Measurements from ENCODE around the gene PRTFDC1.

PRTFDC1 gene

DNA sequence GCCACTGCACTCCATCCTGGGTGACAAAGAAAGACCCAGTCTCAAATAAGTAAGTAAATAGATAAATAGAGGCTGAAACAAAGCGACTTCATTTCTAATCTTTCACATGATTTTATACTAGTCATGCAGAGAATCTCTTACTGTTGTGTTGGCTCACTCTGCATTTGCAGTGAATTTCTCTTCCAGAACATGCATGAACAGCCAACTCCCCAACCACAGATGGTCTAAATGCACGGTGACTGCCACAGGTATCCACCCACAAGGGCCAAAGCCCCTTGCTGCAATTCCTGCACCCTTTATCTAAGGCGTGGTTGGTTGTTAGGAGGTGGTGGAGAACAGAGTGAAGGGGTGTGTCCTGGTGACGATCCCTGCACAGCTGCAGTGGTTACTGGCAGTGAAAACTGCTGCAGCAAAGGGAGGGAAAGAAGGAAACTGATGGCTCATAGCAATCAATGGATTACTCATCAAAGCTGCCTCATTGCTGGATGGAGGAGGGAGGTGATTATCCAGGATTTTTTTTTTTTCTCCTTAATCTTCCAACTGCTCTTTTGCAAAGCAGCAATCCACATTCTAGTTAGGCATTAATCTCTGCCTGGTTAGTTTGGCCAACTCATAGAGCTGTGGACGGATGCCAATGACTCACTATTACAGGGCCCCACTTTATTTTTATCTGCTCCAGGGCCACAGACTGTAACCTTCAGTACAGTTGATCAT lies 50.6 kb downstream of the PRTFDC1 start:
- no peak for DNase-seq

DNA sequence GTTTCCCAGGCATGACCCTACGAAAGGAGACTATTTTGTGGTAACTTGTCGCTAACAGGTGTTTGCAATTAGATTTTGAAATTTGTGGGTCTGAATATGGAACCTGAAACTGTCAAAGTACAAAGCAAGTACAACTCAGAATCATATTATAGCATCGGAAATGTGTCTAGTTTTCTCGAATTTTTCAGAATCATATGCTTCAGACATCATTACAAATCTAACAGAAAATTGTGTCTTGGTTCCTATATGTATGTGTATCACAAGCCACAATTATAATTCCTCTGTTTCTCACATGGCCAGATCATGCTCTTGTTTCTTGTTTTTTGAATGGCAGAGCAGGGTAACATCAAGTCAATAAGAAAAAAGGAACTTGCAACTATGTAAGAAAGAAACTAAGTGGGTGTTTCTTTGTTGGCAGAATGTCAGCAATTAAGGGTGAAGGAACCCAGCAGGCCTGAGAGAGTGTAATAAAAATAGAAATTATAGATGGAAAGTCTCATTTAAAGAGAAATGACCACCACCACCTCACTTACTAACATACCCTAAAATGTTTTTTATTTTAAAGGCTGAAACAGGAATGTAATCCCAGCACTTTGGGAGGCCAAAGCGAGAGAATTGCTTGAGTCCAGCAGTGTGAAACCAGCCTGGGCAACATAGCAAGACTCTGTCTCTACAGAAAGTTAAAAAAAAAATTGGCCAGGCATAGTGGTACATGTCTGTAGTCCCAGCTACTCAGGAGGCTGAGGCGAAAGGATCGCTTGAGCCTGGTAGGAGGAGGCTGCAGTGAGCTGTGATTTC lies 51.3 kb downstream of the PRTFDC1 start:
- no peak for DNase-seq

GRCh38 chr10:24899571-24899970 lies 52.8 kb downstream of the PRTFDC1 start:
- DNase-seq, result no peak

DNA sequence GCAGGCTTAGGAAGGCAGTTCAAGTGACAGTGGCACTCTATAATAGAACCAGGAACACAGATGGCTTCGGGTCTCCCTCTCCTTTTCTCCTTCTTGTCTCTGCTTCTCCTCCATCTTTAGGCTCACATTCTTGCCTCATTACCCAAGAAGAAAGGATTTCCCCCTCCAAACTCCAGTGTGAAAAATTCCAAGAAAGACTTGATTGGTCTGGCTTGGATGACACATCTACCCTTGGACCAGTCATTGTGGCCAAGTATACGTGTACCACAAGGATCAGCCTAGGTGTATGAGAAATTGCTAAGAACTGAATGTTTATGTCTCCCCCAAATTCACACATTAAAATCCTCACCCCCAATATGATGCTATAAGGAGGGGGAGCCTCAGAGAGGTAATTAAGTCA lies 53.9 kb downstream of the PRTFDC1 start:
- no peak for DNase-seq

GRCh38 chr10:24897326-24897926 lies 55.0 kb downstream of the PRTFDC1 start:
- no peak for DNase-seq

GRCh38 chr10:24894728-24895127 lies 57.7 kb downstream of the PRTFDC1 start:
- no peak for DNase-seq

- no peak for DNase-seq
Measured at GRCh38 chr10:24894309-24894708, 58.1 kb downstream of the PRTFDC1 start.

DNA sequence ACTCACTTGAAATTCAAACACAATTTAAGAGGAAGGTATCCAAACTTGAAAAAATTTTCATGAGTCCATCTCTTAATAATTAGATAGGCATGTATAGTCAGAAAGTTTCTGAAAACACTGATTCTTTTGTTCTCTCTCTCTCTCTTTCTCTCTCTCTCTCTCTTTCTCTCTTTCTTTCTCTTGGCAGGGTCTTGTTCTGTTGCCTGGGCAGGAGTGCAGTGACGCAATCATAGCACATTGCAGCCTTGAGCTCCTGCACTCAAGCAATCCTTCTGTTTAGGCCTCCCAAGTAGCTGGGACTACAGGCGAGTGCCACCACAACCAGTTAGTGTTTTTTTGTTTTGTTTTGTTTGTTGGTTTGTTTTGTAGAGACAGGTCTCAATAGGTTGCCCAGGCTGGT lies 59.3 kb downstream of the PRTFDC1 start:
- DNase-seq, result no peak

DNA sequence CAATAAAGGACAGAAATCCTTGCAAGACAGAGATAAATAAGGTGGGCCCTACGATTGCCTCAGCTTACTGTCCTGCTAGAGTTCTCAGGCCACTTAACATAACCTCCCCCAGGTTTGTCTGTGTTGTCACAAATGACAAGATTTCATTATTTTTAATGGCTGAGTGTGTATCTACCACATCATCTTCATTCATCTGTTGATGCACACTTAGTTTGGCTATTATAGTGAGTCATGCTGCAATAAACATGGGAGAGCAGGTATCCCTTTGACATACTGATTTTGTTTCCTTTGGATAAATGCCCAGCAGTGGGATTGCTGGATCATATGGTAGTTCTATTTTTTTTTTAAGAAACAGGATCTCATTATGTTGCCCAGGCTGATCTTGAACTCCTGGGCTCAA lies 60.6 kb downstream of the PRTFDC1 start:
- no peak for DNase-seq

DNA sequence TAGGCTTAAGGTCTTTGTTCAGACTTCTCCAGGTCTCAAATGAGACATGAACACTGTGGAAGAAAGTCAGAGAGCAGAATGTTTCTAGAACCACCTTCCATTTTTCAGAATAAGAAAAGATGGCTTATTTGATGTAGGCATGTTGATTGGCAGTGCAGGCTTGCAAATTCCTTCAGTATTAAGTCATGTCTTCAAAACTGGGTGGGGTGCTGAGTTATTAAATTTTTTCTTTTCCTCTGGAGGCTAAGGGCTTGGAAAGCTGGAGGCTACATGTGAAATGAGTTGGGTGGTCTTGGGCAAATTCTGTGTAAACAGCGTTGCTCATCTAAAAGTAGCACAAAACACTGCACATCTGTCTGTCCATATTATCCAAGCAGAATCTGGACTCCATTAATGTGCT lies 62.8 kb downstream of the PRTFDC1 start:
- no peak for DNase-seq

- DNase-seq, result no peak
Measured at GRCh38 chr10:24887855-24888231, 64.6 kb downstream of the PRTFDC1 start.

- no peak for DNase-seq
Measured at GRCh38 chr10:24886290-24886680, 66.1 kb downstream of the PRTFDC1 start.

DNA sequence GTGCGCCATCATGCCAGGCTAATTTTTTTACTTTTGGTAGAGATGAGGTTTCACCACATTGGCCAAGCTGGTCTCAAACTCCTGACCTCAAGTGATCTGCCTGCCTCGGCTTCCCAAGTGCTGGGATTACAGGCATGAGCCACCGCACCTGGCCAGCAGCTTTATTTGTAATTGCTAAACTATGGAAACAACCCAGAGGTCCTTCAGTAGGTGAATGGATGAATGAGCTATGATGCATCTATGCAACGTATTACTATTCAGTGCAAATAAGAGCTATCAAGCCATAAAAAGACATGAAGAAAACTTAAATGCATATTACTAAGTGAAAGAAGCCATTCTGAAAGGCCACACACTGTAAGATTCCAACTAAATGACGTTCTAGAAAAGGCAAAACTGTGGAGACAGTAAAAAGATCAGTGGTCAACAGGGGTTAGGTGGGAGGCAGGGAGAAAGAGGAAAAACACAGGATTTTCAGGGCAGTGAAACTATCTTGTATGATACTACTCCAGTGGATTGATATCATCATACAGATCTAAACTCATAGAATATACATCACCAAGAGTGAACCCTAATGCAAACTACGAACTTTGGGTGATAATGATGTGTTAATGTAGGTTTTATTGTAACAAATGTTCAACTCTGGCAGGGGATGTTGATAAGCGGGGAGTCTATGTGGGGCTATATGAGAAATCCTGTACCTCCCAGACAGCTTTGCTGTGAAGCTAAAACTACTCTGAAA lies 66.7 kb downstream of the PRTFDC1 start:
- DNase-seq, result no peak

DNA sequence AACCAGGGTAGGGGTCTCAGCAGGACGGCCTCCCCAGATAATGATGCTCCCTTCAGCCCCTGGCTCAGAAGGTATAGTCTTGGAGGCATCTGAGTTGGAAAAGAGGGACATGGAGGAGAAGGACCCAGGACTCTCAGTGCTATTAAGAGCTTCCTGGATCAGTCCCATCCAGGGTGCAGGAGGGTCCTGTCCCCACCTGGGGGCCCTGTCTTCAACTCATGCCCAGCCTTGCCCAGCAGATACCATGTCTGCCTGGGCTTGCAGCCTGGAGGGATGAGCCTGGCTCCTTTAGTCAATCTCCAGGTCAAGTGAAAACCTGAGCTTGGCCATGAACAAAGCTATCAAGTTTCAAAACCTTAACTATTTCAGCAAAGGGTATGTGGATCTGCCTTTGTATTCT lies 67.6 kb downstream of the PRTFDC1 start:
- DNase-seq, result no peak

- DNase-seq, result no peak
Measured at GRCh38 chr10:24884316-24884715, 68.1 kb downstream of the PRTFDC1 start.

- DNase-seq, result no peak
Measured at GRCh38 chr10:24883176-24883575, 69.2 kb downstream of the PRTFDC1 start.

DNA sequence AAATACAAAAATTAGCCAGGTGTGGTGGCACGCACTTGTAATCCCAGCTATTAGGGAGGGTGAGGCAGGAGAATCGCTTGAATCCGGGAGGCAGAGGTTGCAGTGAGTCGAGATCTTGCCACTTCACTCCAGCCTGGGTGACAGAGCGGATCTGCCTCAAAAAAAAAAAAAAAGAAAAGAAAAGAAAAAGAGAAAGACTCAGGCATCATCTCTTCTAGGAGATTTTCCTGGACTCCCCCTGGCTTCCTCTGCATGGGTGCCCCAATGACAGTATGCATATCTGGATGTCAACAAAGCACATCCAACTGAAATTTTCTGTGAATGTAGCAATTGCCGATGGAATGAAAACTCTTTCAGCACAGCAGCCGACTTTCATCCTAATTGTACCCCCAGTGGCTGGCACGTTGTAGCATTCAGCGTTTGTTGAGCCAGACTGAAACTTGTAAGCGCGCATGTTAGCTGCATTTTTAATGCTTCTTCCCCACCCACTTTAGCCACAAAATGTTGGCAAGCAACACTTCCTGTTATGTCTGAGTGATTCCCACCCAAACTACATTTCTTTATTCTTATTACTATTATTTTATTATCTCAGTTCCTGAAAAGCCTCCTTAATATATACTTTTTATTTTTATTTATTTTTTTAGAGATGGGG lies 70.2 kb downstream of the PRTFDC1 start:
- DNase-seq, result no peak

DNA sequence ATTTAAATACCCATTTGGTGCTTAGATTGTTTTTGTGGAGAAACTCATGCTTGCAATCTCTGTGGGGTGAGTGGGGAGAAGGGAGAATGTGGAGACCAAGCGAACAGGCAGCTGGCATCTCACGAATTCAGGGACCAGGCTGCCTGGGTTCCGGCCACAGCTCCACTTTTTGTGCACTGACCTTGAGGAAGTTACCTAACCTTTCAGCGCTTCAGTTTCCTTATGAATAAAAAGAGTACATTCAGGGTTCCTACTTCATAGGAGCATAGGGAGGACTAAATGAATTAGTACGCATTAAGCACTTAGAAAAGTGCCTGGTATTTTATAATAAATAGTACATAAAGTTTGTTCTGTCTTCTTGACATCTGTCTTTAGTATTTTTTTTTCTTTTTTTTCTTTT lies 72.5 kb downstream of the PRTFDC1 start:
- DNase-seq, result no peak

DNA sequence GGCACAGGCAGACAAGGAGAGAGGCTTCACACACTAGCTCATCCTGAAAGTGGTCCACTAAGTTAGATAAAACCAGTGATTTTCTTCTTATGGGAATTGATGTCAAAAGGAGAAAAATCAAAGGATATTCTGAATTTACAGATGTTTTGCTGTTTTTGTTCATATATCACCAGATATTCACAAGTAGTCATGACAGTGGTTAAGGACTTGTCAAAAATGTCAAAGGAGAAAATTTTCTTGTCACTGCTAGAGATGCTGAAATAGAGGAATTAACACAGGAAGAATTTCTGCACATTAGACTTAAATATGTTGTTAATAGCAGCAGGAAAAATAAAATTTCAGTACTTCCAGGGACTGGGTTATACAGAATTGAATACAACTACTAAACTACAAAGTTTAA lies 78.3 kb downstream of the PRTFDC1 start:
- DNase-seq, result no peak

- DNase-seq, result no peak
Measured at GRCh38 chr10:24873281-24873683, 79.1 kb downstream of the PRTFDC1 start.

DNA sequence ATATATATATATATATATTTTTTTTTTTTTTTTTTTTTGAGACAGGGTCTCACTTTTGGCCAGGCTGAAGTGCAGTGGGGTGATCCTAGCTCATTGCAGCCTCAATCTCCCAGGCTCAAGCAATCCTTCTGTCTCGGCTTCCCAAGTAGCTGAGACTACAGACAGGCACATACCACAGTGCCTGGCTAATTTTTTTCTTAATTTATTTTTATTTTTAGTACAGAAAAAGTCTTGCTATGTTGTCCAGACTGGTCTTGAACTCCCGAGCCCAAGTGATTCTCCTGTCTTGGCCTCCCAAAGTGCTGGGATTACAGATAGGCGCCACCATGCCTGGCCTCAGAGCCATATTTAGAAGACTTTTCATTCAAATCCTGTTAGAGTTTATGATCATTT lies 79.6 kb downstream of the PRTFDC1 start:
- no peak for DNase-seq

GRCh38 chr10:24872049-24872789 lies 80.2 kb downstream of the PRTFDC1 start:
- DNase-seq, result no peak

All from NCI-H526 (cell line).